Right lobe of liver (tissue), 4 donors: ENCODE measurements around the gene STK32B.
"Not testable (repeated sequence)": the region's sequence is repeated elsewhere in the genome, so short reads cannot be mapped to it uniquely, and the experiment has no call there.

Source experiments
- CTCF ChIP-seq, 4 donors: fragments of 200-600 bp in 3 of 4; fragments of 450-650 bp in 1 of 4; IDR thresholded peaks; one replicate each; pipeline versions ENCODE4 v1.5.1 to v1.8.0; 2016 to 2022; ENCODE audit warnings: antibody characterized with exemption in 4 of 4, mild to moderate bottlenecking in 2 of 4
- POLR2A ChIP-seq: fragments of 450-650 bp; IDR thresholded peaks from one replicate; pipeline ENCODE4 v1.6.1; 2017; ENCODE audit warnings: antibody characterized with exemption, mild to moderate bottlenecking
- donor health status: DM: no; HTN: no; CAD: no.
- donor health status: DM: no; HTN: no; CAD: no.
- donor health status: DM: no; HTN: yes; CAD: no.

- TF ChIP-seq POLR2A; CTCF (IDR thresholded peaks at IDR 0.05): not testable (repeated sequence)
These were observed 49.6 kb upstream of the STK32B start for GRCh38 chr4:5001641-5002040.
